HAP-1 (cell line): ENCODE results near the gene ZC3H6.
"Not testable (repeated sequence)": the region's sequence is repeated elsewhere in the genome, so short reads cannot be mapped to it uniquely, and the experiment has no call there.

Source experiments
- DNase-seq, 2 experiments: peaks; one replicate each; pipeline ENCODE4 v3.0.0-alpha.2; 2016 to 2020; ENCODE audit warnings: low spot score in 2 of 2
- H3K27me3 ChIP-seq: fragments of 250-450 bp; sonication (Bioruptor Pico); 2 replicates; pipeline ENCODE4 v1.5.1; 2020; ENCODE audit warnings: low read depth, mild to moderate bottlenecking, moderate library complexity
- H3K36me3 ChIP-seq: fragments of 250-450 bp; sonication (Bioruptor Pico); replicated peaks from 2 replicates; pipeline ENCODE4 v1.5.1; 2020; ENCODE audit warnings: mild to moderate bottlenecking
- H3K4me1 ChIP-seq: fragments of 250-450 bp; sonication (Bioruptor Pico); 2 replicates; pipeline ENCODE4 v1.5.1; 2020; ENCODE audit warnings: mild to moderate bottlenecking
- H3K4me3 ChIP-seq: fragments of 250-450 bp; sonication (Bioruptor Pico); 2 replicates; pipeline ENCODE4 v1.5.1; 2020; ENCODE audit warnings: mild to moderate bottlenecking, moderate library complexity
- H3K9me3 ChIP-seq: fragments of 250-450 bp; sonication (Bioruptor Pico); 2 replicates; pipeline ENCODE4 v1.5.1; 2020; ENCODE audit warnings: mild to moderate bottlenecking, moderate library complexity
- in situ Hi-C: fragments of 300-500 bp; cut with MboI; formaldehyde crosslinking; loops from 3 replicates; pipeline ENCODE4 v1.14.3; 2020; ENCODE audit warnings: low sequenced_read_pairs, inconsistent platforms, mixed read lengths

Gene ZC3H6

DNA sequence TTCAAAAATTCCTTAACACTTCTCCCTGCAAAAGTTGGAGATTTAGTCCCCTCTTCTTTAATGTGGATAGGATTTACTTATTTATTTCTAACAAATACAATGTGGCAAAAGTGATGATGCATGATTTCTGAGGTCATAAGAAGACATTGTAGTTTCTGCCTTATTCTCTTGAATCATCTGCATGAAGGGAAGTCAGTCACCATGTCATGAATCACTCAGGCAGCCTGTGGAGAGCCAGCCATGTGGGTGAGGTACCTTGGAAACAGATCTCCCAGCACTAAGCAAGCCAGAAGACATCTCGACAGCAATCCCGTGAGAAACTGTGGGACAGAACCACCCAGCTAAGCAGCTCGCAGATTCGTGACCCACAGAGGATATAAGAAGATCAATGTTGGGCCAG, 17.8 kb upstream of the ZC3H6 start:
- Histone ChIP-seq H3K4me1 (peaks cover 19% of the 10 kb centered on the region), H3K9me3 (no peaks in the 10 kb centered on the region), H3K27me3 (no peaks in the 10 kb centered on the region), H3K4me3 (no peak overlapping the region), H3K36me3 (no peaks in the 10 kb centered on the region)
- in situ Hi-C loops: loop anchor here (25.0 kb wide), 1 partner anchor 370 kb away; the partner anchor contains the start of genes ANAPC1 and MERTK
- no peak for DNase-seq

DNA sequence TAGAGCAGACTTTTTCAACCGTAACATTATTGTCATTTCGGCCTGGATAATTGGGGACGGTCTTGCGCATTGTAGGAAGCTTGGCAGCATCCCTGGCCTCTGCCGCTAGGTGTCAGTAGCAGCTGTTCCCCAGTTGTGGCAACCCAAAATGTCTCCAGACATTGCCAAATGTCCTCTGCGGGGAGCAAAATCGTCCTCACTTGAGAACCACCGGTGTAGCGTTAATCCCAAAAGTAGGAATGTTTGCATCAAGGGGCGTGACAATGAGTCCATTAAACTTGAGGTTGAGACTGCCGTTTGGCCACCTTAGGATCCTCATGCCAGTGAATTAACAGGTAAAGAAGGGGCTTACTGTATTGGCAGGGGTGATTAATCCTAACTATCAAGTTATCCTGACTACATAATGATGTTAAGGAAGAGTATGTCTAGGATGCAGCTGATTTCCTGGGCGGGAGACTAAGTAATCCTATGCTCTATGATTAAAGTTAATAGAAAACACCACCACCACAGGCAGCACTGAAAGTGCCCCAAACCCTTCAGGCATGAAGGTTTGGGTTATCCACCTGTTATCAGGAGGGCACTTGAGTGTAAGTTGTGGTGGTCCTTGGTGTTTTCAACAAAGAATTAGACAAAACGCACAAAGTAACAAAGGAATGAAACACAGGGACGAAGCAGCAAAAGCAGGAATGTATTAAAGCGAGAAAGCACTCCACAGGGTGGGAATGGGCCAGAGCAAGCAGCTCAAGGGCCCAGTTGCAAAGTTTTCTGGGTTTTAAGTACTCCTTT, 15.7 kb upstream of the ZC3H6 start:
- in situ Hi-C loops: loop anchor here (25.0 kb wide), 1 partner anchor 372 kb away; the partner anchor contains the start of genes ANAPC1 and MERTK
- H3K4me3 ChIP-seq: no peak overlapping the region
- peak; percentile 76 to 88 for DNase-seq
- peaks cover 8% of the 10 kb centered on the region for H3K4me1 ChIP-seq
- no peaks in the 10 kb centered on the region for H3K27me3 ChIP-seq
- H3K36me3 ChIP-seq: no peaks in the 10 kb centered on the region
- no peaks in the 10 kb centered on the region for H3K9me3 ChIP-seq

GRCh38 chr2:112260295-112260625, 15.1 kb upstream of the ZC3H6 start:
- Histone ChIP-seq H3K9me3 (no peaks in the 10 kb centered on the region), H3K4me3 (no peak overlapping the region), H3K27me3 (no peaks in the 10 kb centered on the region), H3K36me3 (no peaks in the 10 kb centered on the region), H3K4me1 (peaks cover 6% of the 10 kb centered on the region)
- no peak for DNase-seq
- in situ Hi-C loops: loop anchor here (25.0 kb wide), 1 partner anchor 373 kb away; the partner anchor contains the start of genes ANAPC1 and MERTK

- no peak overlapping the region for H3K4me3 ChIP-seq
- DNase-seq: no peak
- peaks cover 5% of the 10 kb centered on the region for H3K4me1 ChIP-seq
- H3K36me3 ChIP-seq: no peaks in the 10 kb centered on the region
- in situ Hi-C loops: loop anchor here (25.0 kb wide), 1 partner anchor 376 kb away; the partner anchor contains the start of genes ANAPC1 and MERTK
- no peaks in the 10 kb centered on the region for H3K9me3 ChIP-seq
- H3K27me3 ChIP-seq: no peaks in the 10 kb centered on the region
These were observed 12.5 kb upstream of the ZC3H6 start for GRCh38 chr2:112262876-112263275.

DNA sequence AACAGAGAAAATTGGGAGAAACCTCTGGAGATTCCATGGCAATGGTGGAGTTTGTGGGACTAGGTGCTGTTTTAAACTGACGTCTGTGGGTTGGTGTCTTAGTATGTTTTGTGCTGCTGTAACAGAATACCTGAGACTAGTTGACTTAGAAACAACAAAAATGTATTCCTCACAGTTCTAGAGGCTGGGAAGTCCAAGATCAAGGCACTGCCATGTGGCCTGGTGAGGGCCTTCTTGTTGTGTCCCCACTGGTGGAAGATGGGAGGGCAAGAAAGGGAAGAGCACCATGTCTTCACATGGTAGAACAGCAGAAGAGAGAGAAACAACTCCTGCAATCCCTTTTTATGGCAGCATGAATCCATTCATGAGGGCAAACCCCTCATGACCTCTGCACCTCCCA, 6.8 kb upstream of the ZC3H6 start:
- no peaks in the 10 kb centered on the region for H3K27me3 ChIP-seq
- H3K36me3 ChIP-seq: no peaks in the 10 kb centered on the region
- in situ Hi-C loops: loop anchor here (25.0 kb wide), 1 partner anchor 381 kb away; the partner anchor contains the start of genes ANAPC1 and MERTK
- no peaks in the 10 kb centered on the region for H3K9me3 ChIP-seq
- no peak overlapping the region for H3K4me3 ChIP-seq
- peaks cover 7% of the 10 kb centered on the region for H3K4me1 ChIP-seq
- DNase-seq: no peak

DNA sequence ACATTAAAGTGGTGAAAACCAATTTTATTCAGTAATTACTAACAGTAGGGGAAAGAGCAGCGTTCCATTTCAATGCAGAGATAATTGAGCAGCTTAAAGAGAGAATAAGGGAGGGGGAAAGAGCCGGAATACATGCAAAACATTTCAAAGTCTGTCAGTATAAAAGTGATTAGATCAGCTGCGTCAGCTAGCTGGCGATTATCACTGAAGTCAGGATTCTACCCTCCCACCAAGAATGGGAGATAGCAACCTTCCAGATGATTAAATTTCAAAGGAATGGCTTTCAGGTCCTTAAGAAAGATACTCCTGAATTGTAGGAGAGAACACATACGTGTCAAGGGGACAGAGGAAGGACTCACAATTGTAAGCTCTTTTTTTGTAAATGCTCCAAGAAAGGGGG, 2.7 kb upstream of the ZC3H6 start:
- no peaks in the 10 kb centered on the region for H3K9me3 ChIP-seq
- no peaks in the 10 kb centered on the region for H3K27me3 ChIP-seq
- peak in 1 of 2 experiments; percentile 17 for DNase-seq
- H3K4me3 ChIP-seq: no peak overlapping the region
- peaks cover 15% of the 10 kb centered on the region for H3K4me1 ChIP-seq
- in situ Hi-C loops: loop anchor here (25.0 kb wide), 1 partner anchor 385 kb away; the partner anchor contains the start of genes ANAPC1 and MERTK
- H3K36me3 ChIP-seq: no peaks in the 10 kb centered on the region

DNA sequence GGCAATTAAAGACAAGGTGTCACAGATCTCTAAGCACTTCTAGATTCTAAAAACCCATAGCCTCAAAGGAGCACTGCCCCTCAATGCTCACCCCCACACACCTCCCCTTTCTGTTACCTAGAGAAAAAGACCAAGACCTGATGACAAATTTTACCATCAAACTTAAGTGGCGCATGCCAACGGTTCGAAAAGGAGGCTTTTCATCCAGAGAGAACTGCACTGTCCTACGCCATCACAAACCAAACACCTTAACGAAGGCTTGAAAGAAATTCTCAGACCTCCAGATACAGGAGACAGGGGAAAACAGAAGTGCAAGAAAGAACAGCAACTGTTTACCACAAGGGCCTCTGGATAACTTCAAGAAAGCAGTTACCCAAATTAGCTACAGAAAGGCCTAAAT, 2.0 kb upstream of the ZC3H6 start:
- no peak for DNase-seq
- in situ Hi-C loops: loop anchor here (25.0 kb wide), 1 partner anchor 386 kb away; the partner anchor contains the start of genes ANAPC1 and MERTK
- Histone ChIP-seq H3K36me3 (no peaks in the 10 kb centered on the region), H3K27me3 (no peaks in the 10 kb centered on the region), H3K4me3 (no peak overlapping the region), H3K4me1 (peaks cover 15% of the 10 kb centered on the region), H3K9me3 (no peaks in the 10 kb centered on the region)

- in situ Hi-C loops: no loop called here
- peak overlapping the region; percentile 97 for H3K4me3 ChIP-seq
- H3K27me3 ChIP-seq: no peaks in the 10 kb centered on the region
- H3K36me3 ChIP-seq: no peaks in the 10 kb centered on the region
- H3K4me1 ChIP-seq: peaks cover 15% of the 10 kb centered on the region
- DNase-seq: peak; percentile 81 to 86
- H3K9me3 ChIP-seq: no peaks in the 10 kb centered on the region
These were observed 733 bp downstream of the ZC3H6 start for GRCh38 chr2:112275887-112276773.

DNA sequence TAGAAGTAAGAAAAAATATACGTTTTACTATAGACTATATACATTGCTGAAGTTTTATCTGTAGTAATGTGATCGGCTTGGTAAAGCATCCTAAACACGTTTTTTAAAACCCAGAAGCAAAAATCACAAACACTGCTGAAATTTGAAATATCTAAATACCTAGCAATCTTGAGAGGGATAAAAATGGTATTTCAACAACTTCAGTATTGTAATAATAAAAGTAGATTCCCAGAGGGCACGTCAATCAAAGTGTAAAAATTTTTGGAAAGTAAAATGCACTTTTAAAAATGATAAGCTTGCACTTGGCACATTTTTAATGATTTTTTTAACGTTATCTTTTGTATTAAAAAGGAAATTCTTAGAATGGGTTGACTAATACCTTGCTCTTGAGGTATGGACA, 1.6 kb downstream of the ZC3H6 start:
- Histone ChIP-seq H3K27me3 (no peaks in the 10 kb centered on the region), H3K9me3 (no peaks in the 10 kb centered on the region), H3K36me3 (no peaks in the 10 kb centered on the region), H3K4me3 (peak overlapping the region; percentile 97), H3K4me1 (peaks cover 15% of the 10 kb centered on the region)
- no peak for DNase-seq
- in situ Hi-C loops: no loop called here

- Histone ChIP-seq H3K4me3 (no peak overlapping the region), H3K4me1 (peaks cover 12% of the 10 kb centered on the region), H3K9me3 (no peaks in the 10 kb centered on the region), H3K27me3 (no peaks in the 10 kb centered on the region), H3K36me3 (no peaks in the 10 kb centered on the region)
- in situ Hi-C loops: no loop called here
- no peak for DNase-seq
These were observed 2.3 kb downstream of the ZC3H6 start for GRCh38 chr2:112277596-112278220.

GRCh38 chr2:112282066-112282465, 6.7 kb downstream of the ZC3H6 start:
- H3K4me3 ChIP-seq, H3K4me1 ChIP-seq, H3K27me3 ChIP-seq, DNase-seq, H3K9me3 ChIP-seq, in situ Hi-C loops, H3K36me3 ChIP-seq: not testable (repeated sequence)

DNA sequence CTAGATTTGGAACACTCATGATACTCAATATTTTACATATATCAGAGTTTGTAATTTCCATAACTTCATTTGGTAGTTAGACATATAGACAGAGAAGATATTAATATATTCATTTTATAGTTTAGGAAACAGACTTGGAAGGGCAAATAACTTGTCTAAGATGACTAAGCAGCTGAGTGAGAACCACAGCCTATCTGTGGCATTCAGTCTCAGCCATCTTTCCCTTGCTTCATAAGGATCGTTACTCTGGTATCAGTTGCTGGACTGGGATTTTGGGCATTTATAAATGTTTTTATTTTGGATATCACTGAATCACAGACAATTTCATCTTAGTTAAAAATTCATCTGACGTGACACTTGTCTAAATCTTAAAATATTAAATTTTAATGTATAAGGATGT, 8.1 kb downstream of the ZC3H6 start:
- DNase-seq, in situ Hi-C loops: not testable (repeated sequence)

DNA sequence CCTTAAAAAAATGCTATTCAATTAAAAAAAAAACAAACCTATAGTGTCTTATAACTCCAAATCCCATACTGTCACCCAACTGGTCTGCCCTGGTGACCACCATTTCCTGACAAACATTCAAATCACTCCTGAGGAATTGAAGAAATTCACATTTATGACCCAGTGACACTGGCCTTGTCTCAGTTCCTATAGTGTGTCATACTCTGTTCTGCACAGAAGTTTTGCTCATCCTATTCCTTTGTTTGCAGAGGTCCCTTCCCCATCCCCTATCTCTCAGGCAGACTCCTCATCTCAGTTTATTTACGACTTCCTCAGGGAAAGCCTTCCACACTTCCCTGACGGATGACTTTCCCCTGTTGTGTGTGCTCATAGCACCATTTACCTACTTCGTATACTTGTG, 14.7 kb downstream of the ZC3H6 start:
- DNase-seq: no peak
- Histone ChIP-seq H3K4me3 (no peak overlapping the region), H3K36me3 (no peaks in the 10 kb centered on the region), H3K4me1 (no peaks in the 10 kb centered on the region), H3K9me3 (no peaks in the 10 kb centered on the region), H3K27me3 (no peaks in the 10 kb centered on the region)
- in situ Hi-C loops: no loop called here

More for the DNA sequence above, 8.1 kb downstream of the ZC3H6 start:
- H3K4me3 ChIP-seq, H3K9me3 ChIP-seq, H3K27me3 ChIP-seq, H3K4me1 ChIP-seq, H3K36me3 ChIP-seq: not testable (repeated sequence)
